HepG2 (cell line): Measurements from ENCODE around the gene DLG1. TPM values are rescaled to one million over a fixed set of nuclear protein-coding genes. Genes with fewer than 3 reads are reported as not detected.
A peak's percentile ranks its signal among the peaks of the same experiment; 100 is the strongest.

Source experiments
- ATAC-seq: fragments of 200-7000 bp; cut with Tn5 transposase; 3 replicates; pipeline ENCODE4 v1.9.1; 2020; ENCODE audit warnings: mild to moderate bottlenecking, moderate library complexity
- BruUV-seq: library from RNA; stranded (reverse); fragments of 400-500 nt; replicated peaks from 2 replicates; lab custom pipeline; 2021; lab: Mats Ljungman, UMichigan
- CTCF ChIA-PET: fragments of 300-600 bp; formaldehyde crosslinking; extraction: SDS; loops from one replicate; lab custom pipeline; 2021; ENCODE audit warnings: low total read pairs, inconsistent platforms, low intra/inter-chr PET ratio; lab: Yijun Ruan, JAX
- POLR2A ChIA-PET: fragments of 350-600 bp; sonication (Branson Sonifier 250); formaldehyde crosslinking; loops from one replicate; lab custom pipeline; 2020; ENCODE audit warnings: antibody characterized with exemption, inconsistent platforms; lab: Yijun Ruan, JAX
- DNase-seq: peaks from one replicate; pipeline ENCODE4 v3.0.0-alpha.2; 2015; ENCODE audit warnings: low spot score
- FAIRE-seq: peaks from 3 replicates; lab custom pipeline; 2011; peaks lifted over from hg19 to GRCh38; lab: Jason Lieb, UNC
- H2AFZ ChIP-seq: one replicate; pipeline ENCODE4 v1.6.1; 2011; ENCODE audit warnings: low read length, inconsistent platforms
- H3K27ac ChIP-seq: fragments of 300-600 bp; 3 replicates; pipeline ENCODE4 v1.8.0; 2011; ENCODE audit warnings: mixed run types, mild to moderate bottlenecking, mixed read lengths, low read length, inconsistent platforms; ENCODE audit not compliant: insufficient read depth; ENCODE audit errors: extremely low read length
- H3K27me3 ChIP-seq, 2 experiments: fragments of 200-600 bp in 1 of 2; 2 replicates in 1 of 2; 3 replicates in 1 of 2; pipeline versions ENCODE4 v1.6.0 to v1.8.0; 2011; ENCODE audit warnings: low read length in 2 of 2, mild to moderate bottlenecking in 2 of 2, moderate library complexity in 2 of 2, inconsistent platforms in 1 of 2; ENCODE audit not compliant: insufficient read depth in 2 of 2, control insufficient read depth in 1 of 2
- H3K36me3 ChIP-seq, 2 experiments: fragments of 200-600 bp in 1 of 2; replicated peaks in 1 of 2; 2 replicates in 1 of 2; 3 replicates in 1 of 2; pipeline versions ENCODE4 v1.5.1 to v1.8.0; 2011; ENCODE audit warnings: low read length in 2 of 2, inconsistent platforms in 1 of 2; ENCODE audit not compliant: insufficient read depth in 2 of 2, control insufficient read depth in 1 of 2
- H3K4me1 ChIP-seq: 2 replicates; pipeline ENCODE4 v1.5.1; 2012; ENCODE audit warnings: low read length, inconsistent platforms; ENCODE audit not compliant: insufficient read depth
- H3K4me2 ChIP-seq: 2 replicates; pipeline ENCODE4 v1.6.0; 2011; ENCODE audit warnings: low read depth, low read length, inconsistent platforms
- H3K4me3 ChIP-seq, 3 experiments: fragments of 200-600 bp in 1 of 3; sonication (generic), shearing (Covaris generic) in 1 of 3; replicated peaks in 1 of 3; 2 replicates each; pipeline ENCODE4 v1.5.1; 2011 to 2016; ENCODE audit warnings: low read length in 3 of 3, inconsistent platforms in 2 of 3, low read depth in 2 of 3, mild to moderate bottlenecking in 2 of 3, control low read depth in 1 of 3, mixed read lengths in 1 of 3; ENCODE audit not compliant: insufficient read depth in 1 of 3
- H3K79me2 ChIP-seq: one replicate; pipeline ENCODE4 v1.6.1; 2011; ENCODE audit warnings: low read length, inconsistent platforms; ENCODE audit not compliant: insufficient read depth
- H3K9ac ChIP-seq: 2 replicates; pipeline ENCODE4 v1.6.0; 2011; ENCODE audit warnings: mild to moderate bottlenecking, low read depth, low read length, inconsistent platforms; ENCODE audit not compliant: insufficient read depth
- H3K9me3 ChIP-seq: 2 replicates; pipeline ENCODE4 v1.5.1; 2012; ENCODE audit warnings: mild to moderate bottlenecking, low read length
- H4K20me1 ChIP-seq: 2 replicates; pipeline ENCODE4 v1.6.0; 2011; ENCODE audit warnings: inconsistent platforms, mild to moderate bottlenecking, low read length, moderate library complexity; ENCODE audit not compliant: insufficient read depth
- AGO2 ChIP-seq: fragments of 200-400 bp; formaldehyde crosslinking; optimal IDR thresholded peaks from 2 replicates; pipeline ENCODE3; 2017; ENCODE audit warnings: mild to moderate bottlenecking, low read depth, low read length, moderate library complexity
- ESRRA ChIP-seq: sonication (generic); formaldehyde crosslinking; IDR thresholded peaks from 2 replicates; pipeline ENCODE4 v1.5.1; 2020; ENCODE audit warnings: mild to moderate bottlenecking, low read depth, missing genetic modification reagents
- NR2F1 ChIP-seq, 2 experiments: fragments of 450-650 bp in 1 of 2; formaldehyde crosslinking in 1 of 2; IDR thresholded peaks; 2 replicates each; pipeline versions ENCODE4 v1.5.0 to v1.6.1; 2016 to 2020; ENCODE audit warnings: mild to moderate bottlenecking in 1 of 2, missing compliant biosample characterization in 1 of 2, missing genetic modification reagents in 1 of 2, moderate library complexity in 1 of 2
- PRMT3 ChIP-seq: sonication (generic); formaldehyde crosslinking; IDR thresholded peaks from 2 replicates; pipeline ENCODE4 v1.8.1; 2022; ENCODE audit warnings: low read depth, mild to moderate bottlenecking, moderate library complexity, missing genetic modification reagents, borderline replicate concordance
- RBFOX2 ChIP-seq: fragments of 200-400 bp; formaldehyde crosslinking; IDR thresholded peaks from 2 replicates; pipeline ENCODE4 v1.6.1; 2017; ENCODE audit warnings: low read depth, mild to moderate bottlenecking, low read length
- SKI ChIP-seq: fragments of 450-650 bp; IDR thresholded peaks from one replicate; pipeline ENCODE4 v1.6.1; 2018; ENCODE audit warnings: mild to moderate bottlenecking; ENCODE audit not compliant: partially characterized antibody
- SMC3 ChIP-seq: IDR thresholded peaks from 2 replicates; pipeline ENCODE4 v1.6.1; 2011; ENCODE audit warnings: low read length, improper control_type of control experiment
- ZNF766 ChIP-seq: sonication (generic); formaldehyde crosslinking; IDR thresholded peaks from 2 replicates; pipeline ENCODE4 v1.5.0; 2020; ENCODE audit warnings: missing genetic modification reagents, borderline replicate concordance
- WGBS: methylation state at CpG from one replicate; pipeline ENCODE4 v1.1.6; 2017; ENCODE audit warnings: low lambda C conversion rate; 5-methylcytosine and 5-hydroxymethylcytosine counted together
- in situ Hi-C: cut with HindIII; loops from 2 replicates; pipeline ENCODE4 v1.10.0; 2017; ENCODE audit warnings: low pct_unique_long_range_greater_than_20kb; ENCODE audit not compliant: extremely low pct_ligation_motif_present
- intact Hi-C: fragments of 100-400 bp; cut with micrococcal nuclease; formaldehyde crosslinking; loops from one replicate; pipeline ENCODE4 v1.10.0; 2022; ENCODE audit not compliant: unreplicated experiment
- polyA plus RNA-seq, 8 experiments: library from polyadenylated mRNA; depleted of rRNA in 3 of 8; stranded (reverse) in 7 of 8; unstranded in 1 of 8; fragments of >200 nt; fragmentation: Illumina TruSeq in 4 of 8; extraction: Trizol in 4 of 8; gene quantifications; 2 replicates each; pipeline versions ENCODE4 v1.2.1 to v1.2.3, GENCODE V29; 2011 to 2016; ENCODE audit warnings: low read depth in 4 of 8, missing spikeins in 1 of 8, mixed read lengths in 1 of 8; ENCODE audit not compliant: insufficient read depth in 1 of 8
- total RNA-seq, 5 experiments: library from RNA; depleted of rRNA; stranded (reverse); fragments of >200 nt; fragmentation: Illumina TruSeq; extraction: Trizol; gene quantifications; 2 replicates each; pipeline ENCODE4 v1.2.3, GENCODE V29; 2016; ENCODE audit warnings: low read depth in 1 of 5
- TF ChIP-seq, protein P1 (sequence below): sonication (generic); formaldehyde crosslinking; IDR thresholded peaks from 2 replicates; pipeline ENCODE4 v1.4.0; 2020; ENCODE audit warnings: missing genetic modification reagents

Gene DLG1
- total and polyA plus RNA-seq, 2 of the 13 experiments (the other 11 are each of a cell fraction or from before 2014, with no cell fraction given): 30.5 to 104 TPM

DNA sequence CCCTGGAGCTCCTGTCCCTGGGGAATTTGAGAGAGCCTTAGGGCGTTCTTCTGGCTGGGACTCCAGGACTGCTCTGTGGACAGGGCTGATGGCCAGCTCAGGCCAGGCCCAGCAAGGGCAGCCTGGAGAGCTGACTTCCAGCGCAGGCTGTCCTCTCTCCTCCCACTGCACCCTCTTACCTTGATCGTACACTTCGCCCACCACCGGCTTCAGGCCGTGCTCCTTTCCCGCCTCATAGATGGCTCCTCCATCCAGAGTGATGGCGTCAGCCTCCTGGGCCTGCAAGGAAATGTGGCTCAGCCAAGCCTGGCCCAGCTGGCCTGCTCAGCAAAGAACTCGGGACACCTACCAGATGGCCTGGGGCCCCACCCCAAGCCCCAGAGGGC, 271.9 kb downstream of the DLG1 start:
- in situ Hi-C loops: no loop called here
- no TSS peak for BruUV-seq

DNA sequence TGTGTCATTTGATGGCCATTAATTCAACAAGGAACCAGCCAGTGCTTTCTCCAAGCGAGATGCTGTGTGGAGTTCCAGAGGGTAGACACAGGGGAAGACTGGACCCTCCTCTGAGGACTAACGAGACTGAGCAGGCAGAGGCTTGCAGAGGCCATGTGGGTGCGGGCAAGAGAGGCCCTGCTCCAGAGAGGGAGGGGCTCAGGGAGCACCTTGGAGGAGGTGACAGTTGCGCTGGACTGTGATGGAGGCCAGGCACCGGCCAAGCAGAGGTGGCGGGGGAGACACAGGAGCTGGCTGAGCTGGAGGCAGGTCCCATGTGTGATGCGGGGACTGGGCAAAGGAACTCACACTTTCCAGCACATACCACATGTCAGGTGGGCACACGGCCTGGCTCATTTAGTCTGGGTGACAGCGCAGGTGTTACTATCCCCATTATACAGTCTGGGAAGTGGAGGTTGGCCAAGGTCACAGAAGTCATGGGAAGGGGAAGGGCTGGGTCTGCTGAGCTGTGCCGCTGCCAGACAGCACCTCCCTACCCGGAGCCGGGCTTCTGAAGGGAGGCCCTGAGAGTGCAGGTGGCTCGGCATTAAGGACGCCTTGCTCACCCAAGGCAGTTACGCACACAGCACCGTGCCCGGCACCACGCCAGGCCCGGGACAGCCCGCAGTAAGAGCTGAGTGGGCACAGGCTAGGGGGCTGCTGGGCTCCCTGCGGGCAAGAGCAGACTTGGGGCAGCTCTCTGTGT, 272.5 kb downstream of the DLG1 start:
- ATAC-seq (no peak), DNase-seq (no peak), FAIRE-seq (no peak)
- ChIA-PET POLR2A (no interaction called here), CTCF (no interaction called here)
- intact Hi-C loops (no loop called here), in situ Hi-C loops (no loop called here)
- no TSS peak for BruUV-seq
- Histone ChIP-seq H3K9me3 (no peaks in the 10 kb centered on the region), H3K27me3 (0 out of 5 replicates have a peak, but pooled peaks cover 0 to 3% of the 10 kb centered on the region in 2 experiments), H3K4me3 (no peak overlapping the region), H3K36me3 (no peaks in the 10 kb centered on the region; a peak in 1 of 5 replicates), H3K4me2 (no peak overlapping the region), H2AFZ (no peak overlapping the region), H3K27ac (no peak overlapping the region), H3K79me2 (no peaks in the 10 kb centered on the region), H3K4me1 (peaks cover 38% of the 10 kb centered on the region), H3K9ac (no peak overlapping the region), H4K20me1 (no peaks in the 10 kb centered on the region)
- WGBS: 98% methylated on average over 8 of the region's 21 CpGs
- TF ChIP-seq PRMT3 (no peak), AGO2 (peak; percentile 48), NR2F1 (CRISPR knock-in tag; IDR thresholded peaks at IDR 0.05) (no peak), RBFOX2 (no peak)

More for the DNA sequence above, 271.9 kb downstream of the DLG1 start:
- Histone ChIP-seq H3K27ac (no peak overlapping the region), H3K36me3 (no peaks in the 10 kb centered on the region; a peak in 1 of 5 replicates), H3K4me1 (peaks cover 38% of the 10 kb centered on the region), H3K9me3 (no peaks in the 10 kb centered on the region), H3K27me3 (0 out of 5 replicates have a peak, but pooled peaks cover 0 to 3% of the 10 kb centered on the region in 2 experiments), H3K4me3 (no peak overlapping the region), H3K4me2 (no peak overlapping the region), H2AFZ (no peak overlapping the region), H3K79me2 (no peaks in the 10 kb centered on the region), H4K20me1 (no peaks in the 10 kb centered on the region), H3K9ac (no peak overlapping the region)
- 98% methylated on average over 8 of the region's 9 CpGs for WGBS
- DNase-seq (no peak), FAIRE-seq (no peak), ATAC-seq (no peak)
- CTCF ChIA-PET: no interaction called here
- intact Hi-C loops: no loop called here
- POLR2A ChIA-PET: no interaction called here
- TF ChIP-seq SKI (no peak), ZNF766 (CRISPR knock-in tag) (no peak), ESRRA (no peak), SMC3 (no peak), AGO2 (peak; percentile 1)
- TF ChIP-seq, protein P1, sequence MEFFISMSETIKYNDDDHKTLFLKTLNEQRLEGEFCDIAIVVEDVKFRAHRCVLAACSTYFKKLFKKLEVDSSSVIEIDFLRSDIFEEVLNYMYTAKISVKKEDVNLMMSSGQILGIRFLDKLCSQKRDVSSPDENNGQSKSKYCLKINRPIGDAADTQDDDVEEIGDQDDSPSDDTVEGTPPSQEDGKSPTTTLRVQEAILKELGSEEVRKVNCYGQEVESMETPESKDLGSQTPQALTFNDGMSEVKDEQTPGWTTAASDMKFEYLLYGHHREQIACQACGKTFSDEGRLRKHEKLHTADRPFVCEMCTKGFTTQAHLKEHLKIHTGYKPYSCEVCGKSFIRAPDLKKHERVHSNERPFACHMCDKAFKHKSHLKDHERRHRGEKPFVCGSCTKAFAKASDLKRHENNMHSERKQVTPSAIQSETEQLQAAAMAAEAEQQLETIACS (CRISPR knock-in tag): no peak
